ENCODE measurements around the gene BCAS1.
A peak's percentile ranks its signal among the peaks of the same experiment; 100 is the strongest.

Gene BCAS1

DNA sequence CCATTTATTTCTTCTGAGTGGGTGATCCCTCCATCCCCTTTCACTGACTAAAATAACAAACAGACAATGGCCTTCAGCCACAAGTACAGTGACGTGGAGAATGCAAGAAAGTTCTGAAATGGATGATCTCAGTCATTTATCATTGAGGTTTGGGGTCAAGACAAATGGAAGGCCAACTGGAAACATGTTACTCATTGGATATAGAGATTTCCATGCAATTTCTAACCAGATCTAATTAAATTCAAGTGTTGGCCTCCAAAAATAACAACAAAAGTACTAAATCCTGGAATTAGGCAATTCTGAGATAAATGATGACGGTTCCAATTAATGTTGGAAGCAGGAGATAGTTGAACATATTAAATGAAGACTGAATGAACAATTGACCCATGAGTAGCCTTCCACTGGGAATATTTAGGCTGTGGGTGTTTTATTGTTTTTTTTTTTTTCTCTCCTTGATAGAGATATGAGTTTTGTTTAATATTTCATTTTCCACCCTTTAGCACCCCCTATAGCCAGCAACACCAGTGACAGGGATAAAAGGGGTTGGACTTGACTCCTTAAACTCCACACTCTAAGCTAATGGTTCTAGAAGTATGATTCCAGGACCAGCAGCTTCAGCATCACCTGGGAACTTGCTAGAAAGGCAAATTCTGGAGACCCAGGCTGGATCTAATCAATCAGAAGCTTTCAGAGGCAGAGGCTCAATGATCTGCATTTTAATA, 112.8 kb downstream of the BCAS1 start:
- FAIRE-seq = no peak

DNA sequence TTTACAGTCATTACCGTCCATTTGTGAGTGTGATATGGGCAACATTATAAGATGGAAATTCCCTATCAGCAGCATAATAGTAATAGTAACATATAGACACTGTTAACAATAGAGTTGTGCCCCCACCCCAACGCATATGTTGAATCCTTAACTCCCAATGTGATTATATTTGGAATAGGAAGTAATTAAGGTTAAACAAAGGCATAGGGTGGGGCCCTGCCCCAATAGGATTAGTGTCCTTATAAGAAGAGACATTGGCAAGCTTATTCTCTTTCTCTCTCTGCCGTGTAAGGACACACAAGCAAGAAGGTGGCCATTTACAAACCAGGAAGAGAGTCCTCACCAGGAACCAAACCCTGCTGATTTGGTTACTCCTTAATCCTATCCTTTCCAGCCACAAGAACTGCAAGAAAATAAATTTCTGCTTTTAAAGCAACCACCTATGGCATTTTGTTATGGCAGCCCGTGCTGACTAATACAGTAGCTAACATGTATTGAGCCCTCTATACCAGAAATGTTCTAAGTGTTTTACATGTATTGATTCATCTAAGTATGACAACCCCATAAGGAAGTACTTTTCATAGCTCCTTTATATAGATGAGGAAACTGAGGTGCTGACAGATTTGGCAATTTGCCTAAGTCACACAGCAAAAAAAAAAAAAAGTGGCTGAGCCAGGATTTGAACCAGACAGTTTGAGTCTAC, 114.2 kb downstream of the BCAS1 start:
- FAIRE-seq = no peak

DNA sequence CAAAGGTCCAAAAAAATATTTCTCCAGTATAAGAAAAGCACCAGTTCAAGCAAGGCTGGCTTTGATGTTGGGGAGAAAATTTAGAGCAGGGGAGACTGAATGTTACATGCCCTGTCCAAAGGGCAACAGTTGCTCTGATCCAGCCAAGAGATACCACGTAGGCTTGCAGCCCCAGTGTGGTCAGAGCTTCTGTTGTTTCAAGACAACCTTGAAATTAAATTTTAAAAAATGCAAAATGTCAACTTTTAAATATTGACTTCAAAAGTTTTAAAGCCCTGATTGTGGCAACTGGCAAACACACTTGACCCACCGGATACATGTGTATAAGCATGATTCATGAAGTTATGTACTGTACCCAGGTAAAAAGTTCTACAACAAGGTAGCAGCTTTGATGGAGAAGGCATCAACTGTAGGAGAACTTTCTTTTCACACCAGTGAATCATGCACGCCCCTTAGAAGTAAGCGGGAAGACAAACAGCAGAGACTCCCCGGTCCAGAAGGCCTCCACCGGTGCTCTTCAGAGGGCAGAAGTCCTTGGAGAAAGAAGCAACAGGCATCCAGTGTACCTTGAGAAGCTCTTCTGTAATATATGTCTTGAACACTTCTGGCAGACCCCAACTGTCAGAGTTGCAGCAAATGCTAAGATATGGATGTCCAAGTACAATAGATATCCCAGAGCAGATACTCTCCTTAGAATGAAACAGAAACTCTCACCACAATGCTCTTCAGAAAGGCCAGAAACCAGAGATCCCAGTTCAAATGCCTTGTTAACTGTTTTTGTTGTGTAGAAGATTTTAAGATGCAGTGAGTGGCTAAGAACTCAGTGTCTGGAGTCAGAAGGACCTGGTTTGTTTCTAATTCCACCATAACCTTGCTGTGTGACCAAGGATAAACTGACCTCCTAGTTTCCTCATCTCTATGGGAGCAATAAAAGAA, 115.4 kb downstream of the BCAS1 start:
- no peak for FAIRE-seq

DNA sequence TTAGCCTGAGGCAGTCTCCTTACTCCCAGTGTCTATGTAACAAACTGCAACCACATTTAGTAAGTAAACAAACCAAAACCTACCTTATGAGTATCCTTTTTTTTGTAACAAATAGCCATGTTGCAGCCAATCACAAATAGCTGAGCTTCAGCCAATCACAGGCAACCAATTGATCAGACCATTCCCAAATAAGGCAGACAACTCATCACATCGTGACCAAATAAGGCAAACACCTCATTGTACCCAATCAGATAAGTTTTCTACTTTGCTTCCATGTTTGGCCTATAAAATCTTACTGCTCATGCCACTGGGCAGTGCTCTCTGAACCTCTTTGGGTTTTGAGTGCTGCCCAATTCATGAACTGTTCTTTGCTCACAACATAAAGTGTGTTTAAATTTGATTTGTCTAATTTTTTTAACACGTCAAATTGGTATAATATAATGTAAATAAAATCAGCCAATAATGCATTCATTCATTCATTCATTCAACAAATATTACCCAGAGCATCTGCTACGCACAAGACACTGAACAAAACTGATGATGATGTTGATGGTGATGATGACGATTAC, 117.8 kb downstream of the BCAS1 start:
- FAIRE-seq = no peak

DNA sequence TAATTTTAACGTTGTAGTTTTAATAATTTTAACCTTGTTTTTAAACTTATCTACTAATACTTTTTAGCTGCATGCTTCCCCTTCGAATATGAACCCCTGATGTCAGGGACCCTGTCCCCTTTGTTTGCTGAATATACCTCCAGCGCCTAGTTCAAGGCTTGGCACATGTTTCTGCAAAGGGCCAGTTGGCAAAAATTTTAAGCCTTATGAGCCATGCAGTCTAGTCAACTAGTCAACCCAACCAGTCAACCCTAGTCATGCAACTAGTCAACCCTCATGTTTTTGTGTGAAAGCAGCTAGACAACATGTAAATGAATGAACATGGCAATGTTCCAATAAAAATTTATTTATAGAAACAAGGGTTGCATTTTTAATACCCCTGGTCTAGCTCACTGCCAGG, 119.8 kb downstream of the BCAS1 start:
- FAIRE-seq = no peak

DNA sequence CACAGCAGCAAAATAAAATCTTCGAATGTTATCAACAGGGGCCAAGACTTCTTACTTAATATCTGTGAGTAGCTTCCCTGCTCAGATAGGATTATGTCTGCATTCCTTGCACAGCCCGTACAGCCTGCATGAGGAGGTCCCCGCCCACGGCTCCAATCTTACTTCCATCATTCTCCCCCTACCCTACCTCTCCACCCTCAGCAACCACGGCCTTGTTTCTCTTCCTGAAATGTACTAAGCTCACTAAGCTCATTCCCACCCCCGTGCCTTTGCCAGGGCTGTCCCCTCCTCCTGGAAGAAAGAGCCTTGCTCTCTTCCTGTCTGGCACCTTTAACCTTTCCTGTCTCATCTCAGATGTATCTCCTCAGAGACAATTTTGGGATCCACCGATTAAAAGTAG, 120.4 kb downstream of the BCAS1 start:
- no peak for FAIRE-seq

DNA sequence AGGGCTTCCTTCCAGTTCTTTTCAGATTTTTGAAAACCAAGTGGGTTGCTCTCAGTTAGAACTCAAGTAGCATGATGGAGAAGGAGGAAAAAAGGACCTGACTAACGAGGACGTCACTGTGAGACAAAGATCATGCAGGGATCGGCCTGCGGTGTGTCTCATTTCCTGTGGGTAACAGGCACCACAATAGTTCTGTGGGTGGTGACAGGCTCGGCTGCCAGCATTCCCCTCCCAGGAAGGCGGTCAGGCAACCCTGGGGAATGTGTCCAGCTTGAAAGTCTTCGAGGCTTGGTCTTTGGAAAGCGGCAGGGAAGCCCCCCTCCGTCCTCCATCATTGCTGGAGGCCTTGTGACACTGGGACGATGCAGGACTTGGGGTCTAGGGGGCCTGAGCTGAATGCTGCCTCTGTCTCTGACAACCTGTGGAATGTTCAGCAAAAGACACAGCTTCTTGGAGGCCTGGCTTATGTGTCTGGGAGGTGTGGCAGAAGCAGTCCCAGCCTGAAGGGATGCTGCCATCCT, 121.0 kb downstream of the BCAS1 start:
- FAIRE-seq = no peak

DNA sequence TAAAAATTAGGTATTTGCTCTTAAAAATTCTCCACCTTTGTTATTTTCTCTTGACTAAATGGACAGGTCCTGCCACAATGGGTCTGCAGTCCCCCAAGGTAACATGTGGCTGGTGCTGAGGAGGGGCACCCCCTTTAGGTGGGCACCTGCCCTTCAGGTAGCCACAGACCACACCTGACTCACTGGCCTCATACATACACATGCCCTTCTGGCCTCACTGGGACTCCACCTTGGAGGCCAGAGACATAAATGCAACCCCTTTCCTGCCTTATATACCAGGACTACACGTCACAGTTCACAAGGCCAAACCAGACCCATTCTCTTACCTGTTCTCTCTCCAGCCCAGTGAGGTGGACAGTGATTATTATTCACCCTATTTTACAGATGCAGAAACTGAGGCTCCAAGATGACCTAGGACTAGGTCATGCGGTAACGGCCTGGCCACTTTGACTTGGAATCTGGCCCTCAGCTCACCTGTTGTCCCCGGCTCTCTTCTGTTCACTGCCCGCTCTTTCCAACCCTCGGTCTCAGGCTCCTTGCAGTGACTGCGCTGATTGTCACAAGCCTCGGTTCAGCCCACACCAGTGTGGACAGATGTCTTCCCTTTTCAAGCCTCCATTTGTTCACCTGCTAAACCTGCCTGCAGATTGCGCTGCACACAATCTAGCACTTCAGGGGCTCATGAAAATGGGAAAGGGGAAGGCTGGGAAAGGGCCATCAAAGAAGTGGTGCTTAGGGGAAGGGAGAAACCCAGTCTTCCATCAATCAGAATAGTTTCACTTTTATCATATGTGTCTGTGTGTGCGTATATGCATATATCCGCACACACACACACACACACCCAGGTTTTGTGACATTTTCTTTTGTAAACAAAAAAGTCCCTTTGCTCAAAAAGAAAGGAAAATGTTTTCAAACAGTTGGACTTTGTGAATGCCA, 121.7 kb downstream of the BCAS1 start:
- no peak for FAIRE-seq

DNA sequence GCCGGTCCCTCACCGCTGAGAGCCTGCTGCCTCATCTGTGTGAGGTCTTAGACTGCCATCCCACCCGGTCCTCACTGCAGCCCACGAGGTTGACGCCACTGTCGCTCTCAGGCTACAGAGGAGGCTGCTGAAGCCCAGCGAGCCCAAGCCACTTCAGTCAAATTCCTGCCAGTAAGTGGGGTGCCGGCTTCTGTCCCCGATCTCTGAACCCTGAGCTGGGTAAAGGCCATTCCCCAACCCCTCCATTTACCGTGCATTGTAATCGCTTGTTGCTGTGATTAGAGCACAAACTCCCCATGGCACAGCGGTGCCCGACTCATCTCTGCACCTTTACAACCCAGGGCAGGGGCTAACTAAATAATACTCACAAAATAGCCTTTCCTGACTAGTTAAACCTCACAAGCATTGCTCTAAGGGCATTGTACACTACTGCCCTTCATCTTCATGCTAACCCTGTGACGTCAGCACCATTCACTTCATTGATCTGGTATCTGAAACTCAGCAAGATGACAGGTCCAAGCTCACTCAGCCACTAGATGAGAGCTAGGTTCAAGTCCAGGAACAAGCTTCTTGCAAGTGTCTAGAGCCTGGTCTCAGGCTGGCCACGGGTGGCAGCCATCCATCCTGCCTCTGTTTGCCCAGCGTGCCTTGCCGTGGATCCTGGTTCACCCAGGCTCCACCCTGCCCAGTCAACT, 122.7 kb downstream of the BCAS1 start:
- no peak for FAIRE-seq

DNA sequence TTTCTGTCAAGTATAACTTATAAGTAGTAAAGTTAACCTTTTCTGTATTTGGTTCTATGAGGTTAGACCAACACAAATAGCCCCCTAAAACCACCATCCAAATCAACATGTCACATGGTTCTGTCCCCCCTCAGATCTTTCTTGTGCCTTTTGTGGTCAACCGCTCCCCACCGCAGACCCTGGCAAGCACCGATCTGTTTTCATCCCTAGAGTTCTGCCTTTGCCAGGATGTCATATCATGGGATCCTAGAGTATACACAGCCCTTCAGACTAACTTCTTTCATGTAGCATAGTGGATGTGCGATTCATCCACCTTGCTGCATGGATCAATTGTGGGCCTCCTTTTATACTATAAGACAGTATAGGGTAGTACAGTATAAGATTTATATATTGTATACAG, 124.3 kb downstream of the BCAS1 start:
- FAIRE-seq = no peak

DNA sequence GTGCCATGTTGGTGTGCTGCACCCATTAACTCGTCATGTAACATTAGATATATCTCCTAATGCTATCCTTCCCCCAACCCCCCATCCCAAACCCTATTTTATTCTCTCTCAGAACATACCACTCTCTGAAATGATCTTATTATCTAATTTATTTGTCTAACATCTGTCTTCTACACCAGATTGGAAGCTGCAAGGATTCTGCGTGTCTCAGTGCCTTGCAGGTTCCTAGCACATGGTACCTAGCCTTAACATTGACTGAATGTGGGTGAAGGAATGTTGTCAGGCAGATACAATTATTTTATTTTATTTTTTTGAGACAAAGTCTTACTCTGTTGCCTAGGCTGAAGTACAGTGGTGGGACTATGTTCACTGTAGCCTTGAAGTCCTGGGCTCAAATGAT, 124.9 kb downstream of the BCAS1 start:
- FAIRE-seq = no peak

DNA sequence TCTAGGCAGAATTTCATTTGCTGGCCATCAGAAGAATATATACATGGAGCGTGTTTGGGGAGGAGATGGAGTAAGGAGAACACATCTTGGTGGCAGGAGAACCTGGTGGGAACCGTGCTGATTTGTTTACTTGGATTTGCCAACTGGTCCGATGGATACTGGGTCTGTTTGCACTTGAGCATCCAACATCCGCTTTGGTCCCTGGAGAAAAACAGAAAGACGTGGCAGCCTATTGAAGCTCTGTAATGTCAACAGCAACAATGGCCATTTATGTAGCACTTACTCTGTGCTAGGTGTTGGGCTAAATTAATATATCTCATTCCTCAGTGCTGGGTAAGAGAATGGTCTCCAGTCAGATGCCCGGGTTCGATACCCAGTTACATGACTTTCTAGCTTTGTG, 125.6 kb downstream of the BCAS1 start:
- no peak for FAIRE-seq

DNA sequence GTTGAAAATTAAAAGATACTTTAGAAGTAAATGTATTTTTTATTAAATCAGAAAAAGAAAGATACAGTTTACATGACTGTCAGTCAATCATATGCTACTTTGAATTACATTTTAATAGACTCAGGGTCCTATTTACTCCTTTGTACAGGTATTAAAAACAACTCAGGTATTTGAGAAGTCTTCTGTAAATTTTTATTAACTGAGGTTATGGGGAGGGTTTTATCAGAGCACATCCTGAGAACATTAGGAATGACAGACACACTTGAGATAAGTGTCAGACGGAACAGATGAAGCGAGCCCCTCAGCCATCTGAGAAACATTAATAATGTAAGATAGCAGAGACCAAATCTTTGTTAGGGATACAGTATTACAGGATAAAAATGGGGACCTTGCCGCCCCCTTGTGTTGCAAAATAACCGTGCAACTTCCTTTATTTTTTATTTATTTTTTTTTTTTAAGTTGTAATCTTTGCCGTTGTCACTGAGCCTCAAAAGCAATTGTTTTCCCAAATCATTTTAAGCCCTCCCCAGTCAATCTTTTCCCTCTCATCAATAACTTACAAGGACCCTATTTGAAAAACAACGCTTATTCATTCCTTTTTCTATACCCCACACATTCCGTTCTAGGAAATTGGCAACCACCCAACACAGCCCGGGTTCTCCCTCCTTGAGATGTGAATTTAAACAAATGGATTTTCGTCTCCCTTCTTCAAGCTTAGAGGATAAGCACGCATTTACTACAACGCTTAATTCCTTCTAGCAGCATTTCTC, 126.7 kb downstream of the BCAS1 start:
- peak; percentile 61 for FAIRE-seq

DNA sequence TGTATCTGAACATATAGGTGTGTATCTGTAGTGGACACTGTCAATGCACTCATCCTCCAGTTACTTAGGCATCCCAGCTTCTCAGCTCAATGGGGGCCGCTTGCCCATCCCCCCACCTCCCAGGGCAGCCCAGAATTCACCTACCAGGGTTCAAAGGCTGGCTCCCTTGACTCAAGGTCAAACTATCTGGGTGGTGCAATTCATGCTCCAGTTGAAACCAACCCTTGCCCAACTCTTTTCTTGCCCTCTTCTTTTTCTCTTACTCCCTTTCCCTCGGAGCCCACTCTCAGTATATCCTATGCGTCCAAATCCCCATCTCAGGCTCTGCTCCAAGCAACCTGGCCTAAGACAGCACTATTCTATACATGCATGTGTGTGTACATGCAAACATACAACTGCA, 127.4 kb downstream of the BCAS1 start:
- no peak for FAIRE-seq

DNA sequence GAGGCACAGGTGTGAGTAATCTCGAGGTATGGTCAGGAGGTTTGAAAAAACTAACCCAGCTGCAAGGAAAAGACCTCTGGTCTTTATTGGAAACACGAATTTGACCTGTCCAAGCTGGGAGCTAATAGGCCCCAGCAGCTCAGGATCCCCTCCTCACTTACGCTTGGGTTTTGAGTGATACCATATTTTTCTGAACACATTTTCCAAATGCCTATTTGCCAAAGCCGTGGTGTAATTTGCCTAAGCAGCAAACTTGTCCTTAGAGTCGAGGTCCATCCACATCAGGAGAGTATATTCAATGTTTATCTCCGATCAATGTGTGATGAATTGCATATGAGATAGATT, 128.0 kb downstream of the BCAS1 start:
- no peak for FAIRE-seq

DNA sequence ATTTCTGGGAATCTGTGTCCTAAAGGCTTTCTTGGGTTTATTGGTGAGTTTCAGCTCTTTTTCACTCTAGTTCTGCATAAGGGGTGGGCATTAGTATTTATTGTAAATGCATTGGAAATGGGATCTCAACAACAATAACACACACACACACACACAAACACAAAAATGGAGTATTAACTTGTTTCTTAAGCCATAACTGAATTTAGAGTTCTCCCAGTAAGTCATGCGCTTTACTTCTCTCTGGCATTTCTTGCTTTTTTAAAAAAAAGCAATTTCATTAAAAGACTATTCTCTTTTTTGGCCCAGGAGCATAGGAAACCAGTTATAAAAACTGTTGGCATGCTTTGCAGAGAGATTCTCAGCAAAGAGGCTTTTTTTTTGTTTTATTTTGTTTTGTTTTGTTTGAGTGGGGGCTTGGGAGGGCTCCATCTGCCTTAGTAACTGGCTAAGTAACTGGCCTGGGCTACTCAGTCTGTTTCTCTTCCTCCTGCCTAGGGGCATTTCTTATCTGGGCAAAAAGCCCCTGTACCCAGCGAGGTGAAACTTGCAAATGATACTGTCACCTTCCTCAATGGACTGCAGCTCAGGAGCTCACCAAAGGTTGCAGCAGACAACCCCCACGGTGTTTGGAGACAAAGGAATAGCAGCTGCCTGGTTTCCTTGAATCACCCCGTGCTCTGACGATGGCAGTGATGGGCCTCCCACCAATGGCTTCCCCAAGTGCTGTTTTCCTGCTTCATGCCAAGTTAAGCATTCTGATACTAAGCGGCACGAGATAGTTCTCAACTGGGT, 128.5 kb downstream of the BCAS1 start:
- FAIRE-seq = peak; percentile 3

DNA sequence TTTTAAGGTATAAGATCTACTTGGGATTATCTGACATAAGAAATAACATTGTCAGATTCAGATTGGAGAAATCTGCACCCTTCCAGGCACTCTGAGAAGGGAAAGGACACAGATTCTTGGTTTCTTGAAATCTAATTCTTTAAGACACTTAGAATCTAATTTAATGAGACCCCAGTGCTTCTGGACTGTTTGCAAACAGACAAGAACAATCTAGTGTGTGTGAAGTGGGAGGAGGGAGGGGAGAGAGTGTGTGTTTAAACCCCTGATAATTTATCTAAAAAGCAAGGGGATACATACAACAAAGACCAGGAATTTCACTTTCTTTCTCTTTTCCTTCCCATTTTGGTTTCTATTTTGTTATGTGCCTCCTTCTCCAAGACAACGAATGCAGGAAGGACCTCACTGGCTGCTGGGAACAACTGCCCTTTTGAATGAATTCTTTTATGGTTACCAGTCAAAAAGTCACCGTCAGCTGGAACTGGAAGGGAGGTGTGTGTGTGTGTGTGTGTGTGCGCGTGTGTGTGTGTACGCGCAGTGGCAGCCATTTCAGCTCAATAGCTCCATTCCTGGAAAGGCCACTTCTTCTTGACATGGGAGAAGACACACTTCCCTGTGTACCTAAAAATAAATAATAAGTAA, 129.4 kb downstream of the BCAS1 start:
- FAIRE-seq = peak; percentile 51

DNA sequence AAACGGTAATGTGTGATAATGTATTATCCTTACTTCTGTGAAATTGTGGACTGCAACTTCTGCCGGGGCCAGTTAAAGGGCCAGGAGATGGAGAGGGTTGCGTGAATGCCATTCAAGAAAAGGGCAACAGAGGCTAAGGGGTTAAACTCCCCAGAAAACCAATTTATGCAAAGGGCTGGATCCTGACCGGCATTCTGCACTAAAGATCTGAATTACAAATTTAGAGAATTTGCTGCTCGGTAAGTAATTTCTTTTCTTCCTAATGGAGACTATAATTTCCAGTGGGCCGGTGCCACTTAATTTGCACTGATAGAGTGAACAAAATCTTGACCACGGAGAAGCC, 130.1 kb downstream of the BCAS1 start:
- no peak for FAIRE-seq

Measured in G401.6 (cell line).